NCI-H1694 treated with DMSO at 0.1 percent for 48 hours (cell line): ENCODE results near the gene RCAN2.

Experiments used
- DNase-seq: peaks from one replicate; lab custom pipeline; 2025; lab: John Stamatoyannopoulos, UW

Gene RCAN2

DNA sequence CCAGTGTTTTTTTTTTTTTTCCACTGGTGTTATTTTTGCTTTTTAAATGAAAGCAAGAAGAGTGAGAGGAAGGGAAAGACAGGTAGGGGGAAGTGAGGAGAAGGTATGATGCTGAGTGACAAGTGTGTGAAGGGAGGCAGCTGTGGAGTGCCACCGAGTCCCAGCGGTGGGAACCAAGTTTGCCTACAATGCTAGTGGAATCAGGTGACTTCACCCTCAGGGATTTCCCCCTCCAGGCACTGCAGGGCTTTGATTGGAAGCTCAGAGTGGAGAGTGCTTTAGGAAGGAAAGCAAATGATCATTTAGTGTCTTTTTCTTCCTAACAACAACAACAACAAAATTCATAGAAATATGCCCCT lies 200.0 kb downstream of the RCAN2 start:
- DNase-seq: no peak

DNA sequence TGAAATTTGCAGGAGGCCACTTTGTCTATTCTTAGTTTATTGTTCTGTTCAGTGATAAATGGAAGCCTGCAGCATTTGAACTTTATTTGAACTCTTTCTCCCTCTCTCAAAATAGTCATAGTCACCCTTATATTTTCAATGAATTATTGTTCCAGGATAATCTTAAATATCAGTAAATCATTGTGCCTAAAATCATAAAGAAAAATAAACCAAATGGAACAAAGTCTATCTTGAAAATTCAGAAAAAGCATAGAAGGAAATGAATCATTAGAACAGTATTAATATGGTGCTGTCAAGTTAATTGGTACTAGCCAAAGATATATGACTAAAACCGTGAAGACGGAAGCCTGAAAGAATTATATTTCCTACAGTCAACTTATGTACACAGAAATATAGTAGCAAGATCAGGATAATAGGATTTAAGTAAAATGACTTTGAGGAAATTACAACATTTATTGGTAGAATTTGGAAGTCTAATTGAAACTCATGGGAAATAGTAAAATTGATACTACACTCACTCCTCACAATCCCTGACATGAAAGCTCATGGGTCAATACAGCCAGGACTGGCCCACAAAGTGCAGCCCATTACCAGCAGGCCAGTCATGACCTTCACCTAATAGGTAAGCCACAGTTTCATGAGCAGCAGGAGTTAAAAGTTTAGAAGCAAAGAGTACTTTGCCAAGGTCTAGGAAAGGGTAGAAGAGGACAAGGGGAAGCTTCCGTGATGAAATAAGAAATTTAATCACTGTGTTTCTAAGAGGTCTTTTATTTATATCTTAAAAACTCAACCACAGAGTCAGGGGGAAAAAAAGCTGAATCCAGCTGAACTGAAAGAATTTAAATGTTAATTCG lies 200.6 kb downstream of the RCAN2 start:
- no peak for DNase-seq

DNA sequence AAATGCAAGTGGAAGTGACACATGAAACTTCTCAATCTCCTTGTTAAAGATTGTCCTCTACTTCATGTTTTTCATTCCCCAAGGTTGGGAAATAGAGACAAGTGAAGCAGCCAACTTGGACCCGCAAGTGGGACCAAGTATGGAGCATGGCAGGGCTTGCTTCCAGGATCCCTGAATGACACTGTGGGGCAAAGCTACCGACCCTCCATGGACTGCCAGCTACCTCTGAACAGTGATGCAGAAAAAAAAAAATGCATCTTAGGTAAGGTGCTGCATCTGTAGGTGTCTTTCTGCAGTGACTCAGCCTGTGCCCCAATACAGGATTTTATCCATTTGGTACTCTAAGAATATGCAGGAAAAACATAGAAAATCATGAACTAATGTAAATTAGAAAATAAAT lies 201.4 kb downstream of the RCAN2 start:
- DNase-seq: no peak

DNA sequence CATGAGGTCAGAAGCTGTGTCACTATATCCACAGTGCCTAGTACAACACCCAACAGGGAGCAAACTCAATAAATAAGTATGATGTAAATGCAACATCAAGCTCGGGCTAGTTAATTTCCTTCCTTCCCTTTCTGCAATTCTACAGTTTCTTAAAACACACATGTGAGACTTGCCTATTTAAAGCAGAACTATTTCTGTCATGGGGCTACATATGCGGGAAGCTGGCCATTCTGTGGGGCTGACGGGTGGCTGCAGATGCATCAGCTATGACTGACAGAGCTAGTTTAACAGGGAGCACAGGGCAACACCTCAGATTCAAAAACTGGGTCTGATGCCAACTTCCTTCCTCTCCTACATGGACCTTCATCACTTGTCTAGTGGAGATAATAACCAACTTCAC lies 202.4 kb downstream of the RCAN2 start:
- no peak for DNase-seq

DNA sequence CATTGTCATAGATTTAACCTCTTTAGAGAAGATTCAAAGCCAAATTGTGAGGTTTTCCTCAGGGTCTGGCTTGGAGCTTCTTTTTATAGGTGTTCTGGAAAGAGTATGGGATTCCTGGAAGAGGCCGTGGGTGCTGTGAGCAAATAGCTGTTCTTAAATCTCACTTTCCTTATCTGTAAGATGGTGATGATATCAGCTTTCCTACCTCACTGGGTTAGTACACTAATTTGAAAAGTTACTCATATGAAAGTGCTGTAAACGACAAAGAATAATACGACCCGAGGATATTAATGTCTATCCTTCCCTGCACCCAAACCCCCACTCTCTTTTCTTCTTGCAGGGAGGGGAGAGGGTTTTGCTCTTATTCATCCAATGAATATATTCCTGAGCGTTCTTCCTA lies 203.6 kb downstream of the RCAN2 start:
- DNase-seq: no peak

DNA sequence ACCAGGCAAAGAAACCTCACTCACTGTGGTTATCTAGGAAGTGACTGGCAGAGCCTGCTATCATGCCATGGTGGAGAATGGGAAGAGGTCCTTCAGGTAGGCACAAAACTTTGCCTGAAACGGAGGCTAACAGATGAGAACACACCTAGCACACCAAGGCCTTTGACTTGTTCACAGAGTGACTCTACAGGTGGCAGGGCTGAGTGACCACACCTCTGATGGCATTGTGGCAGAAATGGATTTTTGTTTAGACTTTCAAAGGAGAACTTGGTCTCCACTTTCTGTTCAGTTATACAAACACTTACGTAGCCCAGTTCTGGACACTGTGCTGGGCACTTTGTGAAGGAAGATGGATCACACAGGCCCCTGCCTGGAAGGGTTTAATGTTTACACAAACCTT lies 204.2 kb downstream of the RCAN2 start:
- DNase-seq: no peak

DNA sequence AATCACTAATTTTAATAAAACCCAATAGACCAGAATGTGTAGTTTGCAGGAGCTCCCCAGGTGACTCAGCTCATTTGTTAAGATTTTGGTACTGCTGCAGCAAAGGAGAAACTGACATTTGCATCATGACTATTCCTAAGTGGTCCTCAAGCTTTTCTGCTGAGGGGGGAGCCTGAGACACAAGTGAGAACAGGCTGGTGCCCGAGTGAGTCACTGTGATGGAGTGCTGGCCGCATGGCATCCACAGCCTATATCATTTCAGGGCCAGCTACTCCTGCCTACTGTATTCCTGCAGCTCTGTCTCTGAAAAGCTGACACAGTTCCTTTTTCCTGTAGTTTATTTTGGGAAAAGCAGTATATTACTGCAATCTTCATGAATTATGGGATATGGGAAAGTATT lies 206.8 kb downstream of the RCAN2 start:
- no peak for DNase-seq

DNA sequence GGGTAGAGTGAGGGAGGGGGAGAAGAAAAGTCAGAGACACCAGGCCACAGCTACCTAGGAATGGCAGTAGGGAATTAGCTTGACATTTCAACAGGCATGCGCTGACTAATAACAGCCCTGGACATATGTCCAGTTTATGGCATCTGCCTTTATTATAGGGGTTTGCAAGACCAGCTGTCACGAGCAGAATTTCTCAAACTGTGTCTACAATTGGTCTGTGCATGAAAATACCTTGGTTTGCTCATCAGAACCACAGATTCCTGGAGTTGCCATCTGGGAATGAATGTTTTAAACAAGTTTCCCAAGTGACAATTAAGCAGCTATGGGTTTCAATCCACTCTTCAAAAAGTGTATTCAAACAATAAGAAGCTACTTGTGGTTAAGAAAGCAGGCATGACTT lies 210.1 kb downstream of the RCAN2 start:
- no peak for DNase-seq

DNA sequence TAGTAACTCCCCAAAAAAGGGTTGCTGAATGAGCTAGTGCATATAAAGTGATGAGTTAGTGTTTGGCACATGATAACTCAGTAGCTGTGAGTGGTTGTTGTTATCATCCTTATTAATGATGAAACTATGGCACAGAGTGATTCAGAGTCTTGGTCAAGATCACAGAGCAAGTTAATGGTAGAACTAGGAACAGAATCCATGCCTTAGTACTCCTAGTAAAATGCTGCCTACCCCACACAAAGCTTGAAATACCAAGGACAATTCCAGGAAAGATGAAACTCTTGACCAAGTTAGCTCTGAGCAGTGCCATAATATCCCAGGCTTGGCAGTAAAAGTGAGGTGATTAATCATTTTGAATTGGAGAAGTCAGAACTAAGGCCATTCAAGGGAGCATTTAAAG lies 211.4 kb downstream of the RCAN2 start:
- no peak for DNase-seq

DNA sequence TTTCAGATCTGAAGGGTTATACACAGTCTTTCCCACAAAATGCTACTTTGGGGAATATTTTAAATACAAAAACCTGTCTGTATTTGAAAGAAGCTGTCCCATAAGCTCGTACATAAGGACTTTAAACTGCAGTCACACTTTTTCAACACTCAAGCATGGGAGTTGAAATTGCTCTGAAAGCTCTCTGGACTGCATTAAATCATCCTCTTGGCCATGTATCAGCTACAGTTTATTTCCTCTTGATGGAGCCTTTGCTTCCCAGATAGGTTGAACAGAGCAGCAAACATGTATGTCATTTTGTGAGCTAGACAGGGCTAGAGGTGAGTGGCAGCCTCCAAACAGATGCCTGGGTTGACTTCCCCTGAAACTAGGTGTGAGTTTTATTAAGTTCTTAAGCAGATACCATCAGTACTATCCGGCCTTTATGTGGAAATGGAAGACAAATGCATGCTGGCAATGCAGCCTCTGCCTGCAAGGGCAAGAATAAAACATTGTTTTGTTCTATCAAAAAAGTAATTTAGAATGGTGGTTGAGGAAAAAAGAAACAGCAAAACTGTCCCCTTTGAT lies 214.6 kb downstream of the RCAN2 start:
- no peak for DNase-seq

DNA sequence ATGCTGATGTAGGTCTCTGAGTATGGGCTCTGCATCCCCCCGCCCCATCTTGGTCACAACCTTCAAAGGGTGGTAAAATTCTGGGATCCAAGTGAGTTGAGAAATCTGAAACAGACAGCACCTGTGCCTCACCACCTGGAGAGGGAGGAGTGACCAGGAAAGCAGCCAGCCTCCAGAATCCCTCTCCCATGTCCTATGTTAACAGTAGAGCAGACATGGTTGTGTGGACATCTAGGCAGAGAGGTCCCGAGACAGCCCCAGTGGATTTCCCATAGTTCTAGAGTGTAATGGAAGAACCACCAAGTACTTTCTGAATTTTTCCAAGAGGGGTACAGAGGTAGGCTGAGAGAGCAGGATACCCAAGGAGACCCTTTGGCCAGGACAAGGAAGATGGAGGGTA lies 216.7 kb downstream of the RCAN2 start:
- DNase-seq: no peak

DNA sequence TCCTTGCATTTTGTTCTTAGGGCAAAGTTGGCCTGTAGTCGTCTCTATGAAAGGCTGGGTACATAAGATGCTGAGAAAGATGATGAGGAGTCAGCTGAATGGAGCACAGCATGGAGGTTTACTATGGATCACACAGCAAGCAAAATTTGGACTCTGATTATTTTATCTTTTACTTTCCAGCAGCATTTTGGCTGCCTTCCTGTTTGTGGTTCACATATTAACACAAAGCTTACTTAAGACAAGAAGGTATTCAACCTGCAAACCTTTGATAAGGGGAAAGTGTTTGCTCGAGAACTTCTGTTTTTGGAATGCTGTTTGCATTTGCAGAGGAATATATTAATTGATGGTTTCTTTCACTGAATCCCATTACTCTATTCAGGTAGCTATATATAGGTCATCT lies 217.3 kb downstream of the RCAN2 start:
- DNase-seq: no peak

DNA sequence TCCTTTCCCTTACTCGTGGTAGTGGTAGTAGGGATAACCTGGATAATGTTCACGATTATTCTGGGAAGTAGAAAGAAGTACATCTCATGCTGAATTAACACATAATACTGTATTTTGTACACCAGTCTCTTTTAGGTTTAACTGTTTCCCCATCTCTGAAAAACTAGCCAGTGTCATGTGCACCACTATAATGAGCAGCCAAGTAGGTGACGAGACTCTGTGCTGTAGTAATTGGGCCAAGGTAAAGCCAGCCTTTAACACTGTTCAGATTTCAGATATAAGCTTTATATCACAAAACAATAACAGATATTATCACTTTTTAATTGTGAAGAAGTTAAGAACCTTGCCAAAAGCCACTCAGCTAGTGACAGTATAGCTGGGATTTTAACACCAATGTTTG lies 219.5 kb downstream of the RCAN2 start:
- no peak for DNase-seq

DNA sequence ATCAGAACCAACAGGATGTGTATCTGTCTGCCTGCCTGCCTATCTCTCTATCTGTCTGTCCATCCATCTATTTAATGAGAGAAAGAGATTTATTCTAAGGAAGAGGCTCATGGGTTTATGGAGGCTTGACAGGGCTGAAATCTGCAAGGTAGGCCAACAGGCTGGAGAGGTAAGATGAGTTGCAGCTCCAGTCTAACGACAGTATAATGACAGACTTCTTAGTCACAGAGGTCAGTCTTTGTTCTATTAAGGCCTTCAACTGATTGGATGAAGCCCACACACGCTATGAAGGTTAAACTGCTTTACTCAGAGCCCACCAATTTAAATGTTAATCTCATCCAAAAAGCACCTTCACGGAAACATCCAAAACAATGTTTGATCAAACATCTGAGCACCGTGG lies 220.1 kb downstream of the RCAN2 start:
- DNase-seq: no peak

DNA sequence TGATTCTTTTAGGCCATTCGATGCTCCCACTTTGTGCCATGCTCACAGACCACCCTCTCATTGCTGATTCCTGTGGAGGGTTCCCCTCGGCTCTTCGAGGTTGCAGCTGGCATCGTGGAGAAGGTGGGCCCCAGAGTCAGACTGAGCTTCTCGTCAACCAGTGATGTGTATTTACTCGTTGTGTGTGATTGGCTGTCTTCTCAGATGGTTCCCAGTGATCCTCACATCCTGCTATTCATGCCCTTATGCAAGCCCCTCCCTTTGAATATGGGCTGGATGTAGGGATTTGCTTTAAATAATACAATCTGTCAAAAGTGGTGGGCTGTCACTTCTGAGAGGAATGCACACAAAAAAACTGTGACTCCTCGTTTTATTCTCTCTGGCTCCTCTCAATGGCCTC lies 220.9 kb downstream of the RCAN2 start:
- no peak for DNase-seq

DNA sequence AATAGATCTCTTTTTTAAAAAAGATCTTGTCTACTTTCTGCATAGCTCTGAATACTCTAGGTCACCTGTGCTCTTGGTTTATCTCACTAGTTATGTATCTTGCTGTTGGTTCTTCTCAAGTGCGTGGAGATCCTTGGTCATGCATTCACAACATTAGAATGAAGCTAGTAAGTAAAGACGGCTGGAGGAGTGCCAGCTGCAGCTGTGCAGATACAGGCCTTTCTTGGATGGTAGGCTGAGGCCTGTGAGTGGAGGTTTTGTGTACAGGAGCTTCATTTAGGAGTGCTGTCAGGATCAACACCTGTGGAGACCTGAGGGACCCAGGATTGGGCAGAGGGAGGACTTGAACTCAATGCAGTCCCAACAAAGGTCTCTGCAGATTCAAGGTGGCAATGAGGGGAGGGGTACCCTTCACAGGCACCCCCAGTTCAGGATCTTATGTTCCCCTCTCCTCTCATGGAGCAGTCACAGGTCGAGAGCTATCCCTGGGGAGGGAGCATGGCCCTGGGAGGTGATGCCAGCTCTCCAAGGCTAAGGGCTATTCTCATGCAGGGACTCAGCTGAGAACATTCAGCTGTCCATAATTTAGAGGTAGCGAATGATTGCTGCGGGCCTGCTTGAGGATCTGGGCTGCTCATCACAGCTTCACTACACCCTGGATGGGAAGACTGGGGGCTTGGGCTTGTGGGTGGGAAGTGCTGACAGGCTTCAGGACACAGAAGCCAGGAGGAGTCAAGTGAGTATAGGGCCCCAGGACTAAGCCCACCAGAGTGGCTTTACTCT lies 221.6 kb downstream of the RCAN2 start:
- DNase-seq: no peak

DNA sequence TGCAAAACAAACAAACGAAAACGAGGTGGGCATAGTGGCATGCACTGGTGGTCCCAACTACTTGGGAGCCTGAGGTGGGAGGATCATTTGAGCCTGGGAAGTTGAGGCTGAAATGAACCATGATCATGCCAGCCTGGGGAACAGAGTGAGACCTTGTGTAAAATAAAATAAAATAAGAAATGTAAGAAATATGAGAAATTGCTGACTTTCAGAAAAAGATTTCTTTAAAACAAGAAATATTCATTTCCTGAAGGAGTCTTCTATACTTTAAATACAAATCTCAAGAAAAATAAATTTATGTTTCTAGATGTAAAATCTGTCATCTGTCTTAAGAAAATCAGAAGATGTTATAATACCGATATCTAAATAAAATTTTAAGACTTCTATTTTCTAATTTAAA lies 223.7 kb downstream of the RCAN2 start:
- no peak for DNase-seq

DNA sequence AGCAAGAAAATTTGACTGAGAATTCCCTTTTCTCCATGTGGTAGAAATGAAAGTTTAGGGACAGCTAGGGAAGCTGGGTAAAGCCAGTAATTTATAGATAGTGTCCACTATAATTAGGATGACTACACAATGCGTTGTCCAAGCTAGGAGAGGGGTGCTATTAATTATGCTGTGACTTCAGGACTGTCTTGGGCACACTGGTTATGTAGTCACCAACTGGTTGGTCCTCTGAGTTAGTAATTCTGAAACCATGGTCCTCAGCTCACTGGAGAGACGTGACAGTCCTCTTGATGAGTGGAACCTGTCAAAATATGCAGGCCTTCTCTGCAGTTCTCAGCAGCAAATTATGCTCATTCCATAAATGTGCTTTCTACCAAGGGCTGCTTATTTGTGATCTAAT lies 225.9 kb downstream of the RCAN2 start:
- no peak for DNase-seq

DNA sequence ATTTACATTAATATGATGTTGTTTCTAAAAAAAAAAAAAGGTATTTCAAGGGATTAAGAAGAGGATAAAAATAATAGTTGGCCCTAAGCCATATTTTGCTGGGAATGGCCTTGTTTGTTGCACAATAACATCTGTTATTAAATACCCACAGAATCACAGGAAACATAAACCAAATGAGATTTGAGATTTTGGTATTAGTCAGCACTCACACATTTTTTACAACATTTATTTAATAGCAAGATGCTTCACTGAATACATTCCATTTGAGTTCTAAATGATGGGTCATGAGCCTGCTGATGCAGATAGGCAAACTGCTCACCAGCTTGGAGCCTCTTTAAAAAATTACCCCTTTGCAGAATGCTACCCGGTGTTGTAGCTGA lies 227.6 kb downstream of the RCAN2 start:
- no peak for DNase-seq

DNA sequence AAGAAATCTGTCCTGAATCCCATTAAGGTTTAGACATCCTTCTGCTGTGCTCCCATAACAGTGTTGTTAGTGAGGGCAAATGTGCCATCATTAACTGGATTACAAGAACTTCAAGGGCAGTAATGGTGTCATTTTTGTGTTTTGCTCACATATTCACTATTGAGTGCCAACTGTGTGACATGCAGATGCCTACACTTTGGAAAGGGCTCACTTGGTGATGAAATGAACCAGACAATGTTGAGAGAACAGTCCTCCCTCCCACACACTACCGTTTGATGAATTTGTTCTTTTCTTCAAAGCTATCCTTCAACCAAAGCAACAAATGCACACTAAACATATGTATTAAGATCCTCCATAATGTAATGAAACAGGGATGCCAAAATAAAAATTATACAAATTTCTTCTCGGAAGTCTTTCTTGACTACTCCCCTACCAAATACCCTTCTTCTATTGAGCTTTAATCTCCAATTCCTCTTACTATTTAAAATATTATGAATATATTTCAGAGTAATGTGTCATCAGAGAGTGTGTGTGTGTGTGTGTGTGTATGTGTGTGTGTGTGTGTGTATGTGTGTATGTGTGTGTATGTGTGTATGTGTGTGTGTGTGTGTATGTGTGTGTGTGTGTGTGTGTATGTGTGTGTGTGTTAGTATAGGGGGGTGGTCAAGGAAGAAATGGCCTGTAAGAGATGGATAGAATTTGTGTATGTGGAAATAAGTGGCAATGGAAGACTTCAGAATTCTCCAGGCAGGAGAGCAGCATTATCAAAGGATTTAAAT lies 228.1 kb downstream of the RCAN2 start:
- DNase-seq: no peak

DNA sequence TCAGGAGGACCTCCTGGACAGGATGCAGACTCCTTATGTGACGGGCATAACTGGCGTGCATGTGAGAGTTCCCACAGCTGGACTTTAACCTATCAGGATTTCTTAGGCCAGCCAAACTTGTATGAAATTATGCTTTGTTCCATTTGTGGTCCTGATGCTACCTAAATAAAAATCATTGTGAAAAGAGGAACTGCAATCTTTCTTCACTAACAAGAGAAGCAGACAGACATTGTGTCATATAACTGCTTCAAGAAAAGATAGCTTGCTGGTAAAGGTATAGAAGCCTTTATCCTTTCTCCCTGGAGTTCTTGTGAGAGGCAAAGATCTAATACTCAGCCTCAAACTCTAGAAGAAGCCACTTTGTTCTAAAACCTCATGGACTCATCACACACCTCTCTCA lies 233.0 kb downstream of the RCAN2 start:
- DNase-seq: no peak

DNA sequence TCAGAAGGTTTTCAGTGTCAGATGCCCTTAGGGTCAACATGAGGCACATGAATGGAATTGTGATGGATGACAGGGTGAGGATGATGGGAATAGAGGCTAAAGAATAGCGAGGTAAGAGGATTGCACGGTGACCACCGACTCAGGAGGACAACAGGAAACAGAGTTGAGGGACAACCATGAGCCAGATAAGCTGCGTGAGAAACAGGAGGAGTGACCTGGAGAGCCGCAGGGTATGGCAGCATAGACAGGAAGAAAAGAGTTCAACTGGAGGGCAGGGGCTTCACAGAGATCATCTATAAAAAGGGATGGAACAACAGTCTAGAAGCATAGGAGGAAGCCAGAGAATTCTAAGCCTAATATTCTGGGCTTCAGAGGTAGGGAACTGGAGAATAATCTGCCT lies 235.7 kb downstream of the RCAN2 start:
- no peak for DNase-seq

DNA sequence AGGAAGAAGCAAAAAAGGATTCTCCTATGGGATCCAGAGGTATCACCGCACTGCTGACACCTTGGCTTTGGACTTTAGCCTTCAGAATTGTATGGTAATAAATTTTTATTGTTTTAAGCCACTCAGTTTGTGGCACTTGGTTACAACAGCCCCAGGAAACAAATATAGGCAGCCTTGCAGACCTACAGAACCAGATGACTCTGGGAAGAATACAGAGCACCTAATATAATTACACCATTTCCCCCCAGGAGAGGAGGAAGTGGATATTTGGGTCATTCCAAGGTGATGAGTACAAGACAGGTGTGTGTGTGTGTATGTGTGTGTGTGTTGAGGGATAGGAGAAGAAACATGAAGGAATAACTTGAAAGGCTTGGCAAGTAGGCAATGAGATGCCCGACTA lies 236.3 kb downstream of the RCAN2 start:
- no peak for DNase-seq
